ENCODE results near the gene FAM32A. TPM values are rescaled to one million over a fixed set of nuclear protein-coding genes. Genes with fewer than 3 reads are reported as not detected.

The FAM32A gene
- total and polyA plus RNA-seq, 2 donors (not counting 1 experiment from before 2014, with no cell fraction given), result 106 to 141 TPM

- Histone ChIP-seq H4K20me1 (ENCODE audit: control insufficient read depth, extremely low read depth, insufficient read depth, low read length) (no peaks in the 10 kb centered on the region), H3K36me3 (ENCODE audit: control insufficient read depth, insufficient read depth, low read length) (no peaks in the 10 kb centered on the region), H3K27me3 (ENCODE audit: control insufficient read depth, insufficient read depth, low read length) (peaks cover 4% of the 10 kb centered on the region), H3K27ac (ENCODE audit: insufficient read depth, low read length) (no peak overlapping the region), H2AFZ (ENCODE audit: low read length) (no peak overlapping the region), H3K9me3 (ENCODE audit: control insufficient read depth, insufficient read depth, low read depth, low read length) (no peaks in the 10 kb centered on the region), H3K4me1 (ENCODE audit: control insufficient read depth, extremely low read depth, insufficient read depth, low read length) (no peaks in the 10 kb centered on the region), H3K4me3 (replicated peaks in 1 of 4; ENCODE audit: control extremely low read depth in 1 of 4, insufficient read depth in 1 of 4, low read depth in 3 of 4, low read length in 4 of 4) (no peak overlapping the region), H3K4me2 (ENCODE audit: extremely low read depth, insufficient read depth, low read length) (no peak overlapping the region), H3K9ac (ENCODE audit: insufficient read depth, low read length) (no peak overlapping the region), H3K79me2 (ENCODE audit: control insufficient read depth, insufficient read depth, low read length) (no peaks in the 10 kb centered on the region)
- DNase-seq (ENCODE audit: low read depth in 2 of 2), result no peak
- no peak for TF ChIP-seq CTCF (conservative IDR thresholded peaks at IDR 0.05 in 1 of 2, IDR thresholded peaks at IDR 0.05 in 1 of 2; ENCODE audit: low read depth in 1 of 2, low read length in 2 of 2)
- no peak for TF ChIP-seq EZH2 (IDR thresholded peaks at IDR 0.05; ENCODE audit: low read length, missing control alignments)
Measured at GRCh38 chr19:16155128-16155527, 30.1 kb upstream of the FAM32A start.

GRCh38 chr19:16156904-16157303 lies 28.3 kb upstream of the FAM32A start:
- Histone ChIP-seq H4K20me1 (ENCODE audit: control insufficient read depth, extremely low read depth, insufficient read depth, low read length) (no peaks in the 10 kb centered on the region), H3K36me3 (ENCODE audit: control insufficient read depth, insufficient read depth, low read length) (no peaks in the 10 kb centered on the region), H3K9me3 (ENCODE audit: control insufficient read depth, insufficient read depth, low read depth, low read length) (no peaks in the 10 kb centered on the region), H3K79me2 (ENCODE audit: control insufficient read depth, insufficient read depth, low read length) (no peaks in the 10 kb centered on the region), H2AFZ (ENCODE audit: low read length) (no peak overlapping the region), H3K4me3 (replicated peaks in 1 of 4; ENCODE audit: control extremely low read depth in 1 of 4, insufficient read depth in 1 of 4, low read depth in 3 of 4, low read length in 4 of 4) (no peak overlapping the region), H3K4me1 (ENCODE audit: control insufficient read depth, extremely low read depth, insufficient read depth, low read length) (peaks cover 12% of the 10 kb centered on the region), H3K4me2 (ENCODE audit: extremely low read depth, insufficient read depth, low read length) (no peak overlapping the region), H3K9ac (ENCODE audit: insufficient read depth, low read length) (no peak overlapping the region), H3K27ac (ENCODE audit: insufficient read depth, low read length) (no peak overlapping the region), H3K27me3 (ENCODE audit: control insufficient read depth, insufficient read depth, low read length) (peaks cover 4% of the 10 kb centered on the region)
- no peak for DNase-seq (ENCODE audit: low read depth in 2 of 2)
- TF ChIP-seq EZH2 (IDR thresholded peaks at IDR 0.05; ENCODE audit: low read length, missing control alignments), result no peak
- no peak for TF ChIP-seq CTCF (conservative IDR thresholded peaks at IDR 0.05 in 1 of 2, IDR thresholded peaks at IDR 0.05 in 1 of 2; ENCODE audit: low read depth in 1 of 2, low read length in 2 of 2)

- H3K79me2 ChIP-seq (ENCODE audit: control insufficient read depth, insufficient read depth, low read length), result no peaks in the 10 kb centered on the region
- DNase-seq (ENCODE audit: low read depth in 2 of 2), result no peak
- no peak overlapping the region for H2AFZ ChIP-seq (ENCODE audit: low read length)
- no peak overlapping the region for H3K4me3 ChIP-seq (replicated peaks in 1 of 4; ENCODE audit: control extremely low read depth in 1 of 4, insufficient read depth in 1 of 4, low read depth in 3 of 4, low read length in 4 of 4)
- H4K20me1 ChIP-seq (ENCODE audit: control insufficient read depth, extremely low read depth, insufficient read depth, low read length), result no peaks in the 10 kb centered on the region
- H3K9me3 ChIP-seq (ENCODE audit: control insufficient read depth, insufficient read depth, low read depth, low read length), result no peaks in the 10 kb centered on the region
- no peak overlapping the region for H3K27ac ChIP-seq (ENCODE audit: insufficient read depth, low read length)
- no peak overlapping the region for H3K4me2 ChIP-seq (ENCODE audit: extremely low read depth, insufficient read depth, low read length)
- H3K27me3 ChIP-seq (ENCODE audit: control insufficient read depth, insufficient read depth, low read length), result peaks cover 4% of the 10 kb centered on the region
- no peak for TF ChIP-seq CTCF (conservative IDR thresholded peaks at IDR 0.05 in 1 of 2, IDR thresholded peaks at IDR 0.05 in 1 of 2; ENCODE audit: low read depth in 1 of 2, low read length in 2 of 2)
- no peak for TF ChIP-seq EZH2 (IDR thresholded peaks at IDR 0.05; ENCODE audit: low read length, missing control alignments)
- no peak overlapping the region for H3K9ac ChIP-seq (ENCODE audit: insufficient read depth, low read length)
- H3K4me1 ChIP-seq (ENCODE audit: control insufficient read depth, extremely low read depth, insufficient read depth, low read length), result peaks cover 12% of the 10 kb centered on the region
- H3K36me3 ChIP-seq (ENCODE audit: control insufficient read depth, insufficient read depth, low read length), result no peaks in the 10 kb centered on the region
Measured at GRCh38 chr19:16157601-16158000, 27.6 kb upstream of the FAM32A start.
